AG10803 (cell line): ENCODE results near the gene CIB2.

Experiments used
- DNase-seq: peaks from one replicate; pipeline ENCODE4 v3.0.0; 2010; ENCODE audit warnings: low read depth
- H3K4me3 ChIP-seq: 2 replicates; pipeline ENCODE4 v1.5.1; 2011; ENCODE audit warnings: mild to moderate bottlenecking, low read length, control low read depth
- CTCF ChIP-seq: conservative IDR thresholded peaks from 2 replicates; pipeline ENCODE4 v1.5.1; 2011; ENCODE audit warnings: mild to moderate bottlenecking, low read length, control low read depth, inconsistent platforms

The CIB2 gene

GRCh38 chr15:78069462-78070029 lies 61.7 kb downstream of the CIB2 start:
- no peak for DNase-seq
- TF ChIP-seq CTCF, result no peak
- no peak overlapping the region for H3K4me3 ChIP-seq

GRCh38 chr15:78069052-78069414 lies 62.2 kb downstream of the CIB2 start:
- no peak overlapping the region for H3K4me3 ChIP-seq
- no peak for DNase-seq
- TF ChIP-seq CTCF, result no peak

- H3K4me3 ChIP-seq, result no peak overlapping the region
- TF ChIP-seq CTCF, result no peak
- DNase-seq, result peak; percentile 47
These were observed 63.7 kb downstream of the CIB2 start for GRCh38 chr15:78067328-78068228.

- H3K4me3 ChIP-seq, result no peak overlapping the region; the same call in 1 of the 2 replicates
- TF ChIP-seq CTCF, result no peak
- peak; percentile 60 for DNase-seq
These were observed 65.0 kb downstream of the CIB2 start for GRCh38 chr15:78065973-78066946.

GRCh38 chr15:78065284-78065872 lies 65.9 kb downstream of the CIB2 start:
- no peak for TF ChIP-seq CTCF
- DNase-seq, result peak; percentile 100
- peak overlapping the region; percentile 33 for H3K4me3 ChIP-seq

GRCh38 chr15:78064544-78064943 lies 66.7 kb downstream of the CIB2 start:
- no peak for TF ChIP-seq CTCF
- H3K4me3 ChIP-seq, result no peak overlapping the region

More at GRCh38 chr15:78064544-78064943, 66.7 kb downstream of the CIB2 start:
- peak; percentile 87 for DNase-seq
